Measurements from ENCODE around the gene RAB34.

Gene RAB34

GRCh38 chr17:28747801-28748750 is 30.4 kb upstream of the RAB34 start:
- no peak overlapping the region for H3K4me3 ChIP-seq (ENCODE audit: low read depth, low read length)
- no peak for DNase-seq (ENCODE audit: low read depth, low spot score)
- ChIA-PET POLR2A (interaction anchor here (1.4 to 13.2 kb wide), 2 partner anchors 21 to 201 kb away, joined by 5 to 174 read pairs; partner anchors contain the start of genes NEK8 and TLCD1), CTCF (interaction anchor here (0.6 to 17.9 kb wide), 7 partner anchors 8 to 202 kb away, joined by 3 to 603 read pairs (median 6); partner anchors contain the start of genes FLOT2, NEK8, RPL23A and TLCD1)
- TF ChIP-seq, protein P1, sequence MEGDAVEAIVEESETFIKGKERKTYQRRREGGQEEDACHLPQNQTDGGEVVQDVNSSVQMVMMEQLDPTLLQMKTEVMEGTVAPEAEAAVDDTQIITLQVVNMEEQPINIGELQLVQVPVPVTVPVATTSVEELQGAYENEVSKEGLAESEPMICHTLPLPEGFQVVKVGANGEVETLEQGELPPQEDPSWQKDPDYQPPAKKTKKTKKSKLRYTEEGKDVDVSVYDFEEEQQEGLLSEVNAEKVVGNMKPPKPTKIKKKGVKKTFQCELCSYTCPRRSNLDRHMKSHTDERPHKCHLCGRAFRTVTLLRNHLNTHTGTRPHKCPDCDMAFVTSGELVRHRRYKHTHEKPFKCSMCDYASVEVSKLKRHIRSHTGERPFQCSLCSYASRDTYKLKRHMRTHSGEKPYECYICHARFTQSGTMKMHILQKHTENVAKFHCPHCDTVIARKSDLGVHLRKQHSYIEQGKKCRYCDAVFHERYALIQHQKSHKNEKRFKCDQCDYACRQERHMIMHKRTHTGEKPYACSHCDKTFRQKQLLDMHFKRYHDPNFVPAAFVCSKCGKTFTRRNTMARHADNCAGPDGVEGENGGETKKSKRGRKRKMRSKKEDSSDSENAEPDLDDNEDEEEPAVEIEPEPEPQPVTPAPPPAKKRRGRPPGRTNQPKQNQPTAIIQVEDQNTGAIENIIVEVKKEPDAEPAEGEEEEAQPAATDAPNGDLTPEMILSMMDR (IDR thresholded peaks at IDR 0.05; ENCODE audit: insufficient read depth, low read length, missing control alignments) = no peak

- POLR2A ChIA-PET = interaction anchor here (1.4 to 13.2 kb wide), 2 partner anchors 20 to 202 kb away, joined by 5 to 174 read pairs; partner anchors contain the start of genes NEK8 and TLCD1
- CTCF ChIA-PET = interaction anchor here (0.6 to 17.9 kb wide), 7 partner anchors 9 to 206 kb away, joined by 3 to 603 read pairs (median 4); partner anchors contain the start of genes NEK8, RPL23A and TLCD1
- H3K4me3 ChIP-seq (ENCODE audit: low read depth, low read length) = no peak overlapping the region
- TF ChIP-seq, protein P1 (IDR thresholded peaks at IDR 0.05; ENCODE audit: insufficient read depth, low read length, missing control alignments) = no peak
- DNase-seq (ENCODE audit: low read depth, low spot score) = no peak
These were observed 29.5 kb upstream of the RAB34 start for GRCh38 chr17:28747051-28747691.

- ChIA-PET CTCF (interaction anchor here (1.0 to 17.9 kb wide), 5 partner anchors 18 to 207 kb away, joined by 3 to 603 read pairs (median 6); partner anchors contain the start of genes NEK8, RPL23A and TLCD1), POLR2A (interaction anchor here (1.4 to 13.2 kb wide), 2 partner anchors 19 to 203 kb away, joined by 5 to 174 read pairs; partner anchors contain the start of genes NEK8 and TLCD1)
- H3K4me3 ChIP-seq (ENCODE audit: low read depth, low read length) = peak overlapping the region; percentile 93
- no peak for DNase-seq (ENCODE audit: low read depth, low spot score)
- TF ChIP-seq, protein P1 (IDR thresholded peaks at IDR 0.05; ENCODE audit: insufficient read depth, low read length, missing control alignments) = no peak
These were observed 29.0 kb upstream of the RAB34 start for GRCh38 chr17:28746611-28747050.

DNA sequence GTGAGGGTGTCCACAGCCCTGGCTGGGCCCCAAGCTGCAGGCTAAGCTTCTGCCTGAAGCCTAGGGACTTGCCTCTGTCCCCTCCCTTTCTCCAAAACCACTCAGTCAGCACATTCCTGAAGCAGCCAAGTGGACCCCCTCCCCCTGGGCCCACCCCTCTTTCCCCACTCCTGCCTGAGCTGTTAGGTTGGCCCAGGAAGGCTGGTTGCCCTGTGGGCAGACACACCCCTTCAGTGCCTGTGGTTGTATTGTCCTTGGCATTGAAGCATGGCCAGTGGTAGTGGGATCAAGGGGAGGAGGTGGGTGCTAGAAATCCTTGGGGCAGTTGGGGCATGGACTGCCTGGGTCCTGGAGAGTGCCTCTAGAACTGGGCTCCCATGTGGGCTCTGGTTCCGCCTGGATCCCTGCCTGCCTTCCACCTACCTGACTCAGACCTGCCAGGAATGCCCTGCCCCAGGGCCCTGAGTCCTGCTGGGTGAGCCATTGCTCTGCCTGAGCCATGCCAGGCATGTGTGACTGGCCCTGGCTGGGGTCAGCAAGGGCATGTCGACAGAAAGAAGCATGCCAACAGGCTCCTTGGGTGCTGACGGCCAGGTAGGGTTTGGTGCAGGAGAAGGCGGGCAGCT is 28.2 kb upstream of the RAB34 start:
- no peak for DNase-seq (ENCODE audit: low read depth, low spot score)
- TF ChIP-seq, protein P1 (IDR thresholded peaks at IDR 0.05; ENCODE audit: insufficient read depth, low read length, missing control alignments) = no peak
- peak overlapping the region; percentile 93 for H3K4me3 ChIP-seq (ENCODE audit: low read depth, low read length)
- POLR2A ChIA-PET = interaction anchor here (1.1 to 13.2 kb wide), 4 partner anchors 9 to 26 kb away, joined by 3 to 174 read pairs (median 4); partner anchors contain the start of genes NEK8, RPL23A and TLCD1
- CTCF ChIA-PET = interaction anchor here (1.3 to 17.9 kb wide), 5 partner anchors 7 to 208 kb away, joined by 4 to 603 read pairs (median 16); partner anchors contain the start of genes NEK8, RPL23A and TLCD1

DNA sequence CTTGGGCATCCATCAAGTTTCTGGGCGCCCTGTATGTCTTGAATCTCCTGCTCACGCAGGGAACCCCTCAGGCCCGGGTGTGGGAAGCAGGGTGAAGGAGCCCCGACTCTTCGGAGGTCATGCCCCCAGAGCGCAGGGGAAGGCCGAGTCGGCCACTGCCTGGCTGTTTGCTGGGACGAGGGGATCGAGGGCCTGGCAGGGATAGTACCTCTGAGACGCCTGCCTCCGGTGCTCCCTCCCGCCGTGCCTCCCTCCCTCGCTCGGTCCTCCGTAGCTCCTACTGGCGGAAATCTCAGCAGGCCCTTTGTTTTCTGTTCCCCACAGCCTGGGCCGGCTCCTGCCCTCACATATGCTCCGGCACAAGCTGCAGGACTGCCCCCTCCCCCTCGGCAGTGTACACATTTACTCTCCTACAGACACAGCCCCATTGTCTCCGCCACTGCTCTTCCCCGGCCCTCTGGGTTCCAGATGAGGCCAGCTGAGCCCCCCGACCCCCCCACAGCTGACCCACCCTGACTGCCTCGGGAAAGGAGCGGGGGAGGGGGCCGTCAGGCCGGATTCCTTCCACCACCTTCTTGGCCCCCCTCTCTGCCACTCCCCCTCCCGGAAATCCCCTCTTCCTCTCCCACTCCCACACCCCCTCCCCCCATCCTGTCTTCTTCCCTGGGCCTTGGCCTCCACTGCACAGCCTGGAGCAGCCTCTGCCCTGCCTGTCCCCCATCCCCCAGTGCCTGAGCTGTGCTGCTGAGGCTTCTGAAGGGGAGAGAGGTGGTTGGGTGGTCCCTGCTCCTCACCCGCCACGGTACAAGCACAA is 27.5 kb upstream of the RAB34 start:
- TF ChIP-seq, protein P1 (IDR thresholded peaks at IDR 0.05; ENCODE audit: insufficient read depth, low read length, missing control alignments) = no peak
- no peak for DNase-seq (ENCODE audit: low read depth, low spot score)
- peak overlapping the region; percentile 93 for H3K4me3 ChIP-seq (ENCODE audit: low read depth, low read length)
- POLR2A ChIA-PET = interaction anchor here (1.1 to 13.2 kb wide), 5 partner anchors 9 to 121 kb away, joined by 3 to 174 read pairs (median 4); partner anchors contain the start of genes NEK8, RPL23A and TLCD1
- CTCF ChIA-PET = interaction anchor here (1.4 to 17.9 kb wide), 5 partner anchors 8 to 372 kb away, joined by 3 to 603 read pairs (median 16); partner anchors contain the start of genes NEK8, RPL23A and TLCD1

Measured in AG04449 (cell line).